IPS-NIHi7 (cell line): ENCODE data around the gene GALNT9.

ENCODE experiments used
- DNase-seq: peaks from one replicate; pipeline ENCODE4 v3.0.0; 2012; ENCODE audit warnings: mixed read lengths; ENCODE audit errors: extremely low spot score

Gene GALNT9

GRCh38 chr12:132344181-132344580, 14.8 kb upstream of the GALNT9 start:
- DNase-seq: no peak

DNA sequence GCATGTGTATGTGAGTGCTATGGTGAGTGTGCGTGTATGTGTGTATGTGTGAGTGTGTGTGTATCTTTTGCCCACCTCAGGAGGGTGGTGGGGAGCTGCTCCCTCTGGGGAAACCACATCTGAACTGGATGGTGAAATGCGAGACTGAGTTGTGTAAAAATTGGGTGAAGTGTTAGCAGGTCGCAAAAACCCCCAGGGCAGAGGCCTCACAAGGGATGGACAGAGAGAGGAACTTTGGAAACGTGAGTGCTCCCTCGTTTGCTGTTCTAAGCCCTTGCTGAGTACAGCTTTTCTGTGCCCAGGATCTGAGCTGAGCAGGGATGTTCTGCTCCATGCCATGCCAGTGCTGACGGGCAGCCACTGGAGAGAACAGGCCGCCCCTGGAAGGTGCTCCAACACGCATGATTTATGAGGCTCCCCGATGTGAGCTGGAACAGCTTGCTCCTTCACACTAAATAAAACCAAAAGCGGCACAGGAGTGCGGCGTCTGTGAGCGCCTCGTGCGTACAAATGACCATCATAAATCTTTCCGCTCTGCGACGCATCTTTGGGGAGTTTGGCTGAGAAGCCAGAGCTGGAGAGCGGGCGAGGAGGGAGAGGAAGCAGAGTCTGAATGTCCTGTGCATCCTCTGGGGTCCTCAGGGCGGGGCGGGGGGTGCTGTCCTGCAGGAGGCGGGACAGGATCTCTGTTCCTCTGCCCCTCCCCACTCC, 14.1 kb upstream of the GALNT9 start:
- DNase-seq: no peak

DNA sequence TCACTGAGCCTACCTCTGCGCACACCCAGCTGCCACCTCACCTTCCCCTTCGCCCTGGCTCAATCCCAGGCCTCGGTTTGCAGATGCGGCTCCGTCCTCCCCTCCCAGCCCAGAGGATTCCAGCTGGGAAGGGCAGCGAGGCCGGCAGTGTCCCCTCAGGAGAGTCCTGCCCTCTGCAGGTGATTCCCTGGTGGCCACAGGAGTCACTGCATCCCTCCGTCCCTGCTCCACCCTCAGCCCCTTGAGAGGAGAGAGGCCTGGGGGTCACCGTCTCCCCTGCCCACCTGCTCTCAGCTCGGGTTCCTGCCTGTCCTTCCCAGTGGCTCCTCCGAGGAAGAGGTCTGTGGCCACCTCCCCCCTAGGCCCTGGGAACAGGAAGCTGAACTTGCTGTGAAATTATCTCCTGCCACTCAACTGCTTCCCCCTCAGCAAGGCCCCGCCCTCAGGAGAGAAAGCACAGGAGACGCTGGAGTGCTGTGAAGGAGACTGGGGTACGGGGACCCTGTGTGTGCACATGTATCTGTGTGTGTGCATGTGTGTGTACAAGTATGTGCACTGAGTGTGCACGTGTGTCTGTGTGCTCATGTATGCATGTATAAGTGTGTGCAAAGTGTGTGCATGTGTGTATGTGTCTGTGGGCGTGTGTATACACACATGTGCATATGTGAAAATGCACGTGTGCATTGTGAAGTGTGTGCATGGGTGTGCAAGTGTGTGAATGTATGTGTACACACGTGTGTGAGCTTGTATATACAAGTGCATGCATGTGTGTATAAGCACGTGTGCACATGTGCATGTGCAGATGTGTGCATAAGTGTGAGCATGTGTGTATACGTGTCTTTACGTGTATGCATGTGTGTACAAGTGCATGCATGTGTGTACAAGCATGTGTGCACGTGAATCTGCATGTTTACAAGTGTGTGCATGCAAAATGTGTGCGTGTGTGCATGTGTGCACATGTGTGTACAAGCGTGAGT, 13.2 kb upstream of the GALNT9 start:
- DNase-seq: peak; percentile 84

DNA sequence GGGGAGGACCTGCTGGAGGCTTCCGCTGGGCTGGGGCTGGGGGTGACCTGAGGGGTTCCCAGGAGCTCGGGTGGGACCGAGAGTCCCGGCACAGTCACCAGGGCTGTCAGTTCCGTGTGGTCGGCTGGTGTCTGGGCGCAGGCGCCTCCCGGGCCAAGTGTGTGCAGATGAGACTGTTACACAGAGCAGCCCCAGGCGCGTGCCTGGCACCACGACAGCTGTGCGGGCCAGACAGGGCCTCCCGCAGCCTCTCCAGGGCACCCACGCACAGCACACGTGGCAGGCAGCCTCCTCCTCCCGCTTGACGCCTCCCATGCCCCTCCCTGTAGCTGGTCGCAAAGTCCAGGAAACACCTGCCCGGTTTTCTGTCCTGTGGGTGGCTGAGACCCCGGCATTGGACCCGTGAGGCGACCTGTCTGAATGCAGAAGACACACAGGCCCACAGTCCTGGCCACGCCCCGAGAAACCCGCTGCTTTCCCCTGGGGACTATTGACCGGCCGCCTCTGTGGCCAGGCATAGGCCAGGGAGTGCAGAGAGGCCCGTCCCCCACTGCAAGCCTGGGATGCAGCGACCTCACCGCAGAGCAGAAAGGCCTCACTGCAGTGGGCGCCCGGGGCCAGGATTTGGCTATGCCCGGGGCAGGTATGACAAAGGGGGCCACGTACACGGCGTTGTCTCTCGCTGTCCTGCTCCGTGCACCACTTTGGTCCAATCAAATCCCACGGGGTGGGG, 12.1 kb upstream of the GALNT9 start:
- DNase-seq: no peak

- no peak for DNase-seq
These were observed 11.1 kb upstream of the GALNT9 start for GRCh38 chr12:132340266-132341035.

DNA sequence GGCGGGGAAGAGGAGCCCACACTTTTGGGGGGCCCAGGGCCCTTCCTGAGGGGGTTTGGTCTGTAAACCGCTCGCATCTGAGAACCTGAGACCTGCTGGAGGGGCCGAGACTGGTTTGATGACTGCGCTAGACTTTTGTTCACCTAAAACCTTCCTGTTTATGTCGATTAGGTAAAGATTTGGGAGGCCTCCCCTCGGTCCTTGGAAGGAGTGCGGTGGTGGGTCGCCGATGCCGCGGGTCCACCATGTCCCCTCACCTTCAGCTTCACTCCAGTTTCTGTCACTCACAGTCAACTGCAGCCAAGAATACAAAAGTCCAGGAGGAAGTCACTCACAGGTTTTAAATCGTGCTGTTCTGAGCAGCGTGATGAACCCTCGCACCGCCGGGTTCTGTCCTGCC, 10.5 kb upstream of the GALNT9 start:
- no peak for DNase-seq

DNA sequence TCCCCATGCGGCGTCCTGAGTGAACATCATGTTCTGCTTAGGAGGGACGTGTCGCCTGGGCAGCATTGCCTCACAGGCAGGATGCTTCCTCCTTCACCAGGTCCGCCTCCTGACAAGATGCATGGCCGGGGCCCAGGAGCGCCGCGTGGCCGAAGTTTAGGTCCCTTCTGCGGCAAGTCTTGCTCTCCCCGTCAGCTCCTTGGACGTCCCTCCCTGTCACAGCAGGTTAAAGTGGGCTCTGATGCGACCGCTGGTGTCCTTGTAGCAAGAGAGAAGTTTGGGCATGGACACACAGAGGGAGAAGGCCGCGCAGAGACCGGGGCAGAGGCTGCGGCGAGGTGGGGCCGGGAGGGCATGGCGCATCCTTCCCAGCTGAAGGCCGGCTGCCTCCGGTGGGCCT, 9.4 kb upstream of the GALNT9 start:
- DNase-seq: no peak

DNA sequence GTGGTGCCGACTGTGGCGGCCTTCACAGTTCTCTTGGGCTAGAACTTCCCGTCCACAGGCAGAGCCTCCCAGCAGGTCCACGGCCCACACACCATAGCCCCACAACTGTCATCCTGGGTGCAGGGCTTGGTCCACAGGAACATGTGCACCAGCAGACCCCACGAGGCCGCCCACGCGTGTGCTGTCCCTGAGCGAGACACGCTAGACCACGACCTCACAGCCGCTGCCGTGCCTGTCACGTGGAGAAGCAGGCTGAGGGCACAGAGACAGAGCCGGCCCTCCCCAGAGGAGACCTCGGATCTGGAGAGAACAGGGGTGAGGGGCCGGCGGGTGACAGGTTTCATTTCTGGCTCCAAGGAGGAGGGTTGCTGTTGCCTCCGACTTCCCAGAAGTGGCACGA, 8.9 kb upstream of the GALNT9 start:
- no peak for DNase-seq

DNA sequence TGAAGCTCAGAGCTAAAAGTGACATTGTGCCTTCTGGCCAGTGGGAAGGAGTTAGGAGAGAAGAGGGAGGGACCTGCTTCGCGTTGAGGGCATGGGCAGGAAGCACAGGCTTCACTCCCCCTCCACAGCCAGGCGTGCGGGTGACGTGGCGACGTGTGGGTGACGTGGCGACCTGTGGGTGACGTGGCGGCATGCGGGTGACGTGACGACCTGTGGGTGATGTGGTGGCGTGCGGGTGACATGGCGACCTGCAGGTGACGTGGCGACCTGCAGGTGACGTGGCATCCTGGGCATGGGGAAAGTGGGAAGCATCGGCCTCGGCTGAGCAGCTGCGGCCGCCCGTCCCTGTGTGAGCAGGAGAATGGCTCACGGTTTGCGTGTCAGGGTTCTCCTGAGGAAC, 8.2 kb upstream of the GALNT9 start:
- no peak for DNase-seq

DNA sequence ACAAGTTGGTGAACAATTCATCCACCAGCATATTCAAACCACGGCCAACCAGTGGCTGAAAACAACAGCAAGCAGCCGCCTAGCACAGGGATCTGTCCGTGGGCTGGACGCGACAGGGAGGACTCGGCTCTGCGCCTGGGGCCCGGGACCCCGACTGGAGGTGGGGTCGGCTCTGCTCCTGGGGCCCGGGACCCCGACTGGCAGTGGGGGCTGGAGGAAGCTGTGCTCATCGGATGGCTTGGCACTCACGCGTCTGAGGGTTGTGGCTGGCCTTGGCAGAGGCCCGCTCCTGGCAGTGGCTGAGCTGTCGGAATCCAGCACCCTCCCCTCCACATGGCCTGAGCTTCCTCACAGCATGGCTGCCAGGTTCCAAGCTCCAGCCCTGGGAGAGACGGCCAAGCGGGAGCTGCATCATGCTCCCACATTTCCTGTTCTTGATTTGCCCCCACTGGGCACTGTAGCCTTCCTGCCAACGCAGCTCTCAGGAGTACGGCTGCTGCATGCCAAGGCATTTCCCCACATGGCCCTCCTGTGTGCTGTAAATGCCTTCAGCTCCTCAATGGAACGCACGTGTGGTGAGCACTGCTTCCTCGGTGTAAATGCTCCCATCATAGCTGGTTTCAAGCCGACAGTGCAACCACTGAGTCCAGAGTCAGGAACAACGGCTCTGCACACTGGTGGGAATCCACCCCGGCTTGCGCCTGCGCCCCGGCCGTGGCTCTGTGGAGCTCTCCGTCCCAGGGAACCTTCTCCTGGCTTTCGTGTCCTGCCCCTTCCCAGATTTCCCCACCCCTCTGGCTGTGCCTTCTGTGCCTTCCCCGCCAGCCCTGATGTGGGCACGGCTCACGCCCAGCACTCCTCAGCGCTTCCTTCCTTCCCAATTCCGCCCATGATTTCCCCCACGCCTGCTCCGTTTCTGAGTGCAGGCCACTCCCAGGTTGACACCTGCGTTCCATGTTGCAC, 7.3 kb upstream of the GALNT9 start:
- no peak for DNase-seq

DNA sequence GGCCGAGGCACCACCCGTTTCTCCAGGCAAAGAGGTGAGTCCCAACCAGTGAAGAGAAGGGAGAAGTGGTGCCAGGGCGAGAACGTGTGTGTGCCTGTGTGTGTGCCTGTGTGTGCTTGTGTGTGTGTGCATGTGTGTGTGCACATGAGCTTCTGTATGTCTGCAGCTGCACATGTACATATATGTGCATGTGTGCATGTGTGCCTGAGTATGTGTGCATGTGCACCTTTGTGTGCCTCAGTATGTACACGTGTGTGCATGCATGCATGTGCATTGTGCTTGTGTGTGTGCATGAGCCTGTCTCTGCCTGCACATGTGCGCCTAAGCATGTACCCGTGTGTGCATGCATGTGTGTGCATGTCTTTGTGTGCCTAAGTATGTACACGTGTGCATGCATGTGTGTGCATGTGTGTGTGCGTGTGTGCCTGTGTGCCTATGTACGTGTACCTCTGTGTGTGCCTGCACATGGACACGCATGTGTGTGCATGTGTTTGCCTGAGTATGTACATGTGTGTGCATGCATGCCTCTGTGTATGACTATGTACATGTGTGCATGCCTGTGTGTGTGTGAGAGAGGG, 5.9 kb upstream of the GALNT9 start:
- no peak for DNase-seq

GRCh38 chr12:132333766-132334165, 4.4 kb upstream of the GALNT9 start:
- DNase-seq: no peak

DNA sequence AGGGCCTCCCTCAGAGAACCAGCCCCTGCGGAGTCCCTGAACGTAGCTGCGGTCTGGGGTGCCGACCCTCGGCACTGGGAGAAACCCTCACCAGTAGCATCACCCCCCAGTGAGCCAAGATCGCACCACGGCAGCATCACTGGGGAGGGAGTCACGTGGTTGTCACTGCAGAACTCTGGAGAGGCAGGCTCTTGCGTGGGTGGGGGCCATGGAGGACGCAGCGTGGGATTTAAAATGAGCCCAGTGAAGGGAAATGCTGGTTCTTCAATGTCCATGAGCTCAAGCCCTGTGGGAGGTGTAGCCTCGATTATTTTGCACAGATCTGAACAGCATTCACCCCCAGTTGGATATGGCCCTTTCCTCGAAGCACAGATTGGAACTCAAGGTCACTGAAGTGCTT, 3.9 kb upstream of the GALNT9 start:
- DNase-seq: no peak

- DNase-seq: no peak
These were observed 1.1 kb upstream of the GALNT9 start for GRCh38 chr12:132330549-132330881.

- DNase-seq: no peak
These were observed 545 bp upstream of the GALNT9 start for GRCh38 chr12:132329720-132330548.

GRCh38 chr12:132328282-132329029, 933 bp downstream of the GALNT9 start:
- DNase-seq: no peak

DNA sequence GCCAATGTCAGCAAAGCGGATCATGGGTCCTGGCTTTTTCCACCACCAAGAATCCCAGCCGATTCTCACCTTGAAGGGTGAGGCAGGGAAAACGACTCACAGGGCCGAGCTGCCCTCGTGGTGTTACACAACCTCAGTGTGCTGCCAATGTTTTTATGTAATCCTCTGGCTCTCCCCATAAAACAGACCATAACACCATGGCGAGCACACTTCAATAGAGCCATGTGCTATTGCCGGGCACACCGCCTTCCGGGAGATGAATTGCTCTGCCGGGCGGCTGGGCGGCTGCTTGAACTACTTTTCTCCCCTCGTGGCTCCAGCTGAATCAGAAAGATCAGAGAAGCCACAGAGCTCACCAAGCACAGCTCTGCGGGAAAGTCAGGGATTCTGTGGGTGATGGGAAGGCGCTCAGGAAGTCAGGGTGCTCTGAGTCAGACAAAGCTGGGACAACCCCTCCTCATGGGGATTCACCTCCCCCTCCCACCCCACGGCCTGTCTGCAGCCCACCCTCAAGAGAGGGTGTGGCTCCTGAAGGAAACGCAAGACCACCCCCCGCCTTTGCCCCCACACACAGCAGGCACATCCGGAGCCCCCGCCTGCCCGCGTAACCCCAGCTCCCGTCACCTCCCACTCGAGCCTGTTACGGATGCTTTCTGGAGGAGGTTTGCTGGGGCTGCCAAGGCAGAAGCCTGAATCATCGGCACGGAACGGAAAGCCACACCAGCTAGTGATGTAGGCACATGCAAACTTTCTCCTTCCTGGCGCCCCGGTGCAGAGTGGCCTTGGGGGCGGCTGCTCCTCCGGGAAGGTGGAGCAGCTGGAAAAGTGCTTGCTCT, 1.8 kb downstream of the GALNT9 start:
- no peak for DNase-seq

GRCh38 chr12:132326646-132327045, 2.7 kb downstream of the GALNT9 start:
- DNase-seq: no peak
